NCI-H2227 (cell line): Measurements from ENCODE around the gene AGBL1.

ENCODE experiments used
- DNase-seq: peaks from one replicate; lab custom pipeline; 2025; ENCODE audit not compliant: unreplicated experiment; lab: John Stamatoyannopoulos, UW

Gene AGBL1

DNA sequence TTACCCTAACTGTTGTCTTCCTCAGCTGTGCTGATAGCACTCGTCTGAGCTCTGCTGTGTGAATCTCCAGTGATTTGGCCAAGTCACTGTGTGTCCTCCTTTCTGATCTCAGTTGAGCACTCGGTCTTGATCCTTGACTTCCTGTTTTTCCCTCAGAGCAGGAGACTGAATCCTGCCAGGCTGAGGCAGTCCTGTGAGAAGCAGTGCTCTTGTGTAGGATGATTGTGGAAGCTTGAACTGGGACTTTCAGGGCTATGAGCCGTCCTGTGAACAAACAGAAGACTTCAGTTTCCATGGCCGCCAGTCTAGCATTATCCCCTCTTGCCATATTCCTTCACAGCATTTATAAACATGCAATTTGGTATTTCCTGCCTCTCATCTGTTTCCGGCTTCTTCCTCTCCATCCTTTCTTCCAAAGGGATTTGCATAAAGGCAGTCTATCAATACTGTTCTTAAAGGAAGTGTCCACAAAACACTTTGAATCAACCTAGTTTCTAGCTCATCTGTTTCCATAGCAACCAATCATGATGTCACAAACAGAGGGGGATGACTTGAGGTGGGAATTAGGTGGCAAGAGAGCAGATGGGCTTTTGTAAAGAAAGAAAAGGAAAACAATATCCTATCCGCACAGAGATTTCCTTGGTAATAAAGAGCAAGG lies 237.2 kb downstream of the AGBL1 start:
- no peak for DNase-seq

DNA sequence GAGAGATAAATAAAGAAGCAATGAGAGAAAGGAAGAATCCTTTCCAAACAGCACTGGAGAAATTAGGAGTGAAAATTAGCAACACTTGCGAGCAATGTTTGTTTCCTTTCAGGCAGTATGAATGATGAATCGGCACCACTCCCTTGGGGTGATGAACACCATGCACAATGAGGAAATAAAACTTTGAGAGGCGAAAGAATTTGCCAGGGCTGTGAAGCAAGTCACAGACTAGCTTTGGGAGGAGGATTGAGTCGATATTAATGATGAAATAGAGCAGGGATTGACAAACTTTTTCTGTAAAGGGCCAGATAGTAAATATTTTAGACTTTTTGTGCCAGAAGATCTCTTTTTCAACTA lies 237.7 kb downstream of the AGBL1 start:
- DNase-seq: no peak

DNA sequence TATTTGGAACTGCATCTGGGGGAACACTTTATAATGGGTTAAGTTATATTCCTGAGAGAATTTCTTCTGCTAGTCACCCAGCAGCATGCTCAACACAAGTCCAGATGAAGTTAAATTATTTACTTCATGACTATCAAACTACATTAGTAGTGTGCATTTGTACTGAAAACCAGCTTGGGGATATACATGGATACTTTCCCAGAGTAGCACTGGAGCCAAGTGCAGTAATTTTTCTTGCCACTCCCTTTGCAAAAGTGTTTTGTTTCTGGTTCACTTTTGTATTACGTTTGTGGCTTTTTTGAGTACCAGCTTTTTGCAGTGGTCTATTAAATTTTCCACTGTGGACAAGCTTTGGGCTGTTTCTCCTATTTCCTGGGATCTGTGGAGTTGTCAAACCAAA lies 243.0 kb downstream of the AGBL1 start:
- DNase-seq: no peak

DNA sequence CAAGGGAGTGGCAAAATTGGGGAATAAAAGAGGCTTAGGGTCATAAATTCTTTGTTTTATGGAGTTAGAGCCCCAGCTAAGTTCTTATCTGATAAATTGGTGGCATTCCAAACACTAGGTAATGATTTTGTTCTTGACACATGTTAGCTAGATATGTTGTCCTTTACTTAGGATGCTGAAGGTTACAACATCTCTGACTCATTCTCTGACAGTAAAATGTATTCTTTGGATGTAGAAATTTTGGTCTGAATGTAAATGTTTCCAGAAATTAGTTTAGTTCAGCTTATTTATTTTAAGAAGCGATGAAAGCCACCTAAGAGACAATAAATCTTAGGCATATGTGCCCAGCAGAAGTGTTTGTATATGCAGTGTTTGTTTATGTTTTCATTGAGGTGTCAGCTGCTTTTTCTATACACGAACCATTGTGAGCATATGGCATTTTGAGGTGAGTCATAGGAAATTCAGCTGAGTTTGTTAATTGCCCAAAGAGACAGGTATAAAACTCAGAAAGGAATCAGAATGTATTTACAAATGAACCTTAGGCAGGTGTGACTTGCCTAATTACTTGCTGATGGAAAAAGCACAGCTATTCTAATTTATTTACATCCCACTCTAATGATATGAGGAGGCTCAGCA lies 247.7 kb downstream of the AGBL1 start:
- DNase-seq: no peak

DNA sequence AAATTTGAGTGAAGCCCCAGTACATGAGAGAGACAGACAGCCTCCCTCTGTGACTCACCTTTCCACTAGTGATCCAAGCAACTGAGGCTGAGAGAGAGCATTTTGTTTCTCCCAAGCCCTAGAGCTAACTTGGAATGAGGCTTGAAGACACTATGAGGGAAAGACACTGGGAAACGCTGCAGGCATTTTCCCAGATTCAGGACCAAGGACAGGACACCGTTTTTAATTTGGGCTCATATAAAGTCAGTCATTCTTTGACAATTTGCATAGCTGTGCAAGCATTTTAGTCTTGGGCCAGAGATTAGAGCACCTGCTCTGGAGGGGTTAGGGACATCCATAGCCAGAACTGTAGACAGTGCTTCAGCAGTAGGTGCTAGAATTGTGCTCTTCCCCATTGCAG lies 249.0 kb downstream of the AGBL1 start:
- DNase-seq: no peak

DNA sequence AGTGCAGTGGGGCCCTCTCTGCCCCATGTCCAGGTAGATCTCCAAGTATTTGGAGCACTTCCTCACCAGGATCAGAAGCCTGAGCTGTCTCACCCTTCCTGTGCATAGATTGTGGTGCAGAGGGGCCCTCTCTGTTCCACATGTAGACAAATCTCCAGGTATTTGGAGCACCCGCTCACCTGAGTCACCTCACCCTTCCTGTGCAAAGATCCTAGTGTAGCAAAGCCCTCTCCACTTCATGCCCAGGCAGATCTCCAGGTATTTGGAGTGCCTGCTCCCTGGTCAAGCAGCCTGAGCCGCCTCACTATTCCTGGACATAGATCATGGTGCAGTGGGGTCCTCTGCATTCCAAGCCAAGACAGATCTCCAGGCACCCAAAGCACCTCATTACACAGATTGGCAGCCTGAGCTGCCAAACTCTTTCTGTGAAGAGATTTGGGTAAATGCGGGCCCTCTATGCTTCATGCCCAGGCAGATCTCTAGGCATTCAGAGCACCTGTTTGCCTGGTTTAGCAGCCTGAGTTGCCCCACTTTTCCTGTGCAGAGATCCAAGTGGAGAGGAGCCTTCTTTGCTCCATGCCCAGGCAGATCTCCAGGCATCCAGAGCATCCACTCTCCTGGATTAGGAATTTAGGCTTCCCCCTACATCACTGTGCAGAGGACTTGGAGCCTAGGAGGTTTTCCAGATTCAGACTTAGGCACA lies 249.8 kb downstream of the AGBL1 start:
- no peak for DNase-seq

DNA sequence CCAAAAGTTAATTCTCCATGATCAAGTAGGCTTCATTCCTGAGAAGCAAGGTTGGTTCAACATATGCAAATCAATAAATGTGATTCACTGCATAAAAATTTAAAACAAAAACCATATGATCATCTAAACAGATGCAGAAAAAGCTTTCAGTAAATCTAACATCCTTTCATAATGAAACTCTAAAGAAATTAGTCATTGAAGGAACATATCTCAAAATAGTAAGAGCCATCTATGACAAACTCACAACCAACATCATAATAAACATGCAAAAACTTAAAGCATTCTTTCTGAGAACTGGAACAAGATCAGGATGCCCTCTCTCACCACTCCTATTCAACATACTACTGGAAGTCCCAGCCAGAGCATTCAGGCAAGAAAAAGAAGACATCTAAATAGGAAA lies 254.1 kb downstream of the AGBL1 start:
- no peak for DNase-seq

DNA sequence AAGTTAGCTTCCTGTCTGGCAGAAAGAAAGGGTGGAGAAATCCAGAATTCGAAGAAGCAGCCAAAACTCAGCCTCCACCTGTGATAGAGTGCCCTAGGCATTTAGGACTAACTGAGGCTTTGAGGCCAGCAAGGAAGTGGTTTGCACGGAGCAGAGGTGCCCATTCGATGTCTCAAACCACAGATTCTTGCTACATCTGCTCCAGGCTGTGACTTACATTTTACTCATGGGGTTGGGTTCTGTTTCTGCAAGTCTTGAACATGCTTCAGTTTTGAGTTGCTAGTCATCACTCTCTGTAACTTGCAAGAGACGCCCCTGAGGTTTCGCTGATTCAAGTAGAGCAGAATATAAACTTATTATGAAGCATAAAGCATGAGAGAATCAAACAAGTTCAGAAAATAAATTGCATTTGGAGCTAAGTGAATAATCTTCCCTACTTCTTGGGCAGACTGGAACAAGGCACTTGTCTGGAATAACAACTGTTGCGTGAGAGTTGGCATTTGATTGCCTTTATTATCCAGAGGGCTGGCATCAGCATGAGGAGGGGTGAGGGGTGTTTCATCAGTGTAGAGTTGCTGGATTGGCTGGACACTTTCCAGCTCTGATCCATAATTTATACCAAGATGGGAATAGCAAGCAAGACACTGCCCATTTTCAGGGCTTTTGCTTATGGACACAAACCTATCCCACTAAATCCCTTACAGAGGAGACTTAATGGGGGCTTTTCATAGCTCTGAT lies 256.5 kb downstream of the AGBL1 start:
- DNase-seq: no peak

DNA sequence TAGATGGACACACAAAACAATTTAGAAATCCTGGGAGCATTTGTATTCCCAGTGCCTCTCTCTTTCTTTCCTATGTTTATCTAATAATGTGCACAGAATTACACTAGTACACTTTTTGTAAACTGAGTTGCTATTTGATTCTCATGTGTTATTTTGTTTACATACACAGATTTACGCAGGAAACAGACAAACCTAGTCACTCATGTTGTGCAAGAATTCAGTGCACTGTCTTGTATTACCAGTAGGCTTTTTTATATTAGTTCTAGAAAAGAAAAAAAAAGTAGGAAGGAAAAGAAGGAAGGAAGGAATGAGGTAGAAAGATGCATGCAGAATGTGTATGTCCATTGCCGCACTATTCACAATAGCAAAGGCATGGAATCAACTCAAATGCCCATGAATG lies 257.4 kb downstream of the AGBL1 start:
- no peak for DNase-seq

DNA sequence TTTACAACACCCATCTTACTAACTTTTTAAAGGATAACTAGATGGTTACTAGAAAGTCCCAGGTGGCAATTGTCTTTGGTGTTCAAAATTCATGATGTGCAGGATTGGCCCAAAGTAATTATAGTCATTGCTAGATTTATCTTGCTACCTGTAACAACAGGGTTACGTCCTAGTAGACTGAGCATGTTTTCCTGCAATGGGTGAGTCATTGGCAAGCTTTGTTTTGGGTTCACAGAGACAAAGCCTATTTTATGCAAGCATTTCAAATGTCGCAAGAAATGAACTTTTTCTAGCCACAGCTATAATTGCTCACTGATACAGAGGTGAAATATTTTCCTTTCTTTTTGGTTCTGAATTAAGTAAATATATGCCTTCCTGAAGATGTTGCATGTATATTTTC lies 267.6 kb downstream of the AGBL1 start:
- DNase-seq: no peak

DNA sequence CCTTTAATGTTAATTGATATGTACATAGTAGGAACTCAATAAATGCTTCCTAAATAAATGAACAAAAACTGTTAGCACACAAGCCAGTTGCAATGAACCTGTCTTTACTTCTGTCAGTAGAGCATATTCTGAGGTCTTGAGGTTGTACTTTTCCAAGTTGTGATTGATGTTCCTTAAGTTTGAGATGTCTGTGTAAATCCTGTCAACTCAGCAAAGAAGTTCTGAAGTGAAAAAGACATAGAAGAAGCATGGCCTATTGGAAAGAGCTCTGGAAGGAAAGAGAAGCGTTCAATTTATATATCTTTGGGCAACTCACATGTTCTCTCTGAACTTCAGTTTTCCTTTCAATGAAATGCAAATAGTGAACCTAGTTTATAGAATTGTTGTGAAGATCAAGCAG lies 269.9 kb downstream of the AGBL1 start:
- DNase-seq: no peak

DNA sequence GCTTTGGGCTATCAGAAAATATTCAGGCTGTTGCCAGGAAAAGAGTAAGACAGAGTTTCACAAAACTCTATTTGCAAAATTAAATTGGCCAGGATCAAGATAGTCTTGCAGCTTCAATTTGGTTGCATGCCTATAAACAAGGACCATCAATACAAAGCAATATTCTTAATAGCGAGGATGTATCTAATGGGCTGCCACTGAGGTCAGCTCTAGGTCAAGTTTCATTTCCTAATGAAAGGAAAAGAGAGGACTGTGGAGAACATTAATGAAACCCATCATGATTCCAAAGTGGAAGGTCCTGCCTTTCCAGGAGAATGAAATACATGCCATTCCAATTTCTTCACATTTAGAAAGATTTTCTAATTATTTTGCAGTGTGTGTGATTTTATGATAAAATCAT lies 273.5 kb downstream of the AGBL1 start:
- DNase-seq: no peak

DNA sequence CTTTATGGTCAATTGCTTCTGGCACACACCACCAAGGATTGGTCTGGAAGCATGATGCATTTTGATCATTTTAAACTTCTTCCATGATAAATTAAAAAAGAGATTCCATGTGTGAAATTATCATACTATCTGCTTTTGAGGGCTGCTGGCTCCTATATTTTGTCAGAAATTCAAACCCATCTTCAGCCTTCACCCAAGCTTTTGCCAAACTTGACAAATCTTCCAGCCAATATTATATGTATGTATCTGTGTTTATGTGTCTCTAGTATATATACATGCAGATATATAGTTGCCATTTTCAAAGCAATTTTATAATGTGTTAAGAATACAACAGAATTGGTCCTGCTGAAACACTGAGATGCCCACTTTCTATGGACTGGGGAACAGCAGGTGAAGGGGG lies 275.7 kb downstream of the AGBL1 start:
- DNase-seq: no peak

DNA sequence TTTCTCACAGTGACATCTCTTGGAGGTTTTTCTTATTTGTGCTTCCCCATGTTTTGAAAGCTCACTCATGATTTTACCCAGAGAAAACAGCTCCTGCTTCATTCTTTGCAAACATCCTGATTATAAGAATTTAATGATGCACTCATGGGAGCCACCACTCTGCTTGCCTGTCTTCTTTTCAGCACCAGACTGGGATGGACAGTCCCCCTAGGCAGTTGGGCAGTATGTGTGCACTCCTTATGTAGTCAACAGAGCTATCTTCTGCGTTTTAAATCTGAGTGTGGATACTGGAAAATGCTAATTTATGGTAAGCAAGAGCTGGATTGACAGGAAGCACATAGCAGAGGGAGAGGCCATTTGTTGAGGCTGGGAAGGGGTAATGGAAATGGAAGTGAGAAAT lies 276.1 kb downstream of the AGBL1 start:
- DNase-seq: no peak

DNA sequence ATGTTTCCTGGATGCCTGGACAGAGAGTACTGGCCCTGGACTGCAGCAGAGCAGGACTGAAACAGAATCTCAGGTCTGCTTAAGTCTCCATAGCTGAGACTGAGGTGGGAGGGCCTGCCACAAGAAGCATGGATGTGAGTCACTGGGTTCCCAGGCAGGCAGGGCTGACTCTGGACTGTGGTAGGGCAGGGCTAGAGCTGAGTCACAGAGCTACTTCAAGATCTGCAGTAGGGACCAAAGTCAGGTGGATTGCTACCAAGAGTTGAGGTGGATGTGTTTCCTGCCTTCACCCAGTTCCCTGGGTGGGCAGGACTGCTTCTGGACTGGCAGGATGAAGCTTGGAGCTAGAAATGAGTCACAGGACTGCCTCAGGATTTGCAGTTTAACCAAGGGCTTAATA lies 282.9 kb downstream of the AGBL1 start:
- no peak for DNase-seq

DNA sequence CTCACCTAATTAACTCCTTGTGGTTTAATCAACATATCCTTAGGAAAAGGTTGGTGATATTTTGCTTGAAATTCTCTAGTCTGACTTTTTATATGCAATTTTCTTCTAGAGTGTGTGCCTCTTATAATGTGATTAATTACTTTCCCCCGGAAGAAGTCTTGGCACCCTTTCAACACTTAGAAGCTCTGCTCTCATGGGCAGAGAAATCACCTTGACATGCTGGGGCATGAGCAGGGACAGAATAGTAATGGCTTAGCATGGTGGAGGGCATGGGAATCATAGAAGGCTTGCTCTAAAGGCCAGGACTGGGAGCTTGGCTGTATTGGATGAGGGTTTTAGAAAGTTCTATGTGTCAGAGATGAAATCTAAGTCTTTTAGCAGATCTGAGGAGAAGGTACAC lies 293.5 kb downstream of the AGBL1 start:
- no peak for DNase-seq

DNA sequence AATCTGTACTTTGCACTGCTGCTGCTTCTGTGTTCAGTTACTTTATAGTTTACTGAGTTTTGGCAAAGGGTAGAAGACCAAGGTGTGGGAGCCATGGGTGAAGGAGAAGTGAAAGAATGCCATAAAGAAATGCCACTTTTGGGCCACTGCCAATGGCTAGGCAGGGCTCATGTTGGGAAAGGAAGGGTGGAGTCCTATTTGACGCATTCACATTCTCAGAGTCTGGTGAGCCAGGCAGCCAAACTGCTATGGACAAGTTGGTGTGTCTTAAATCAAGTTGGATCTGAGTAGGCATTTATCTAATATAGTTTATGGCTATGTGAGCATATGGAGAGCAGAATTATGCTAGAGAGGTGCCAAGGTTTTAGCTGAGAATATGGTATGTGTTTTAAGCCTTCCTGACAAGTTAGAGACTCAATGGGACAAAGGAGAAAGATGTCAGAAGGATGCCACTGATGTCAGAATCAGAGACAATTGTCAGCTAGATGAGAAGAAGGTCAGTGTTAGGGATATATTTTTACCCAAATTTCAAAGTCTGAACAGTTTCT lies 296.1 kb downstream of the AGBL1 start:
- DNase-seq: no peak

DNA sequence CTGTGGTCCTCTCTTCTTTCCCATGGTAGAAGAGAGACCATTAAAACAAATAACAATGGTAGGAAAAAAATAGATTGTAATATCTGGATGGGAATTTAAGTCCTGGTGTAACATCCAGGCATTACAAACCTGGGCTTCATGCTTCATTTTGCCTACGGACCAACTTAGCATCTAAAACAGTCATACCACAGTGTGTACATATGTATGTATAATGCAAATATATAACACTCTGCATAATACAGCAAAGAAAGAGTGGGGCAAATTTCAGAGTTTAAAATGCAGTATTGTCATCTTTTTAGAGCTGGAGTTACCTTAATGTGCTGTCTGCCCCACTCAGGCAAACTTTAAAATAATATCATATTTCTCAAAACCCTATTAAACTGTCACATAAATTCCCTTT lies 298.2 kb downstream of the AGBL1 start:
- DNase-seq: no peak

DNA sequence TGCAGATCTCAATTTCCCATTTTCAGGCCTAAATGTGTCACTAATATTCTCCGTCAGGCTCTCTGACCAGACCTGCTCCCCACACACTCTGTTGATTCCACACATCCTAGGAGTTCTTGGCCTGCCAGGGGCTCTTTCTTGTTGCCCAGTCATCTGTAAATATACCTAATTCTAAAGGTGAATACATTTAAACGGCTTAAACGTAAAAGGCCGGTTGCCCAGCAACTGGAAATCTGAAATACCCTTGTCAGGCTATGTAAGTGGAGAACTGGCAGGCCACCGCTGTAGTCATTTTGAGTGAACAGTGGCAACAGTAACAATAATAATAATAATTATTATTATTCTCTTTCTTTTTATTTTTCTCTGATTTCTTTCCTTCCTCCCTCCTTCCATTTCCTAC lies 302.7 kb downstream of the AGBL1 start:
- no peak for DNase-seq

DNA sequence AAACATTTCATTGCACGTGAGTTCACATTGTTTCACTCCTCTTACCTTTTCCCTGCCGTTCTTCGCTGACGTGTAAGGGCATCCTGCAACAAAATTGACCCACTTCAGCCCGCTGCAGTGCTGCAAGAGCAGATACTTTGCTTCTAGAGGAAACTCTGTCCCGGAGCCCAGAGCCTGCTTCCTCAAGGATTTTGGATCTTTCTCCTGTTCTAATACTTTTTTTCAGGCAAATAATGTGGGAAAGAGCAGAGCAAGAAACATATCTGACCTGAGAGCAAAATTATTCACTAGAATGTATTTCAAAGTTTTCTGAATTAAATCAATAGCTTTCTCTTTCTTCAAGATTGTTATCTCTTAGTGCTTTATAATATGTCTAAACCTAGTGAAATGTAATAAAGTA lies 303.9 kb downstream of the AGBL1 start:
- no peak for DNase-seq

DNA sequence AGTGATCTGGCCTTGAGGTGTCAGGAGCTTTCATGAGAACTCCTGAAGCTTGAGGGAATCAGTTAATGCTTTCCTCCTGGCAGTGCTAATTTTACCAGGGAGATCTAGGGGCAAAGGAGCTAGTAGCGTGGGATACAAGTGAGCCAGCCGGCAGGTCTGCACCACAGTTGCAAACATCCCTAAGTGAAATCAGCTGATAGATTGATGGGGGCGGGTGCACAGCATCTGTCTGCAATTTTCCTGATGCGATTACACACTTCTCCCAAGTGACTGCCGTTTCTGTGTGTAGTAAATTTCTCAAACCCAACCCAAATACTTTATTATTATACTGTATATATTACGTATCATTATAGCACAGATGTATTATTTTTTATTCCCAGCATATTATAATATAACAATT lies 304.5 kb downstream of the AGBL1 start:
- no peak for DNase-seq

DNA sequence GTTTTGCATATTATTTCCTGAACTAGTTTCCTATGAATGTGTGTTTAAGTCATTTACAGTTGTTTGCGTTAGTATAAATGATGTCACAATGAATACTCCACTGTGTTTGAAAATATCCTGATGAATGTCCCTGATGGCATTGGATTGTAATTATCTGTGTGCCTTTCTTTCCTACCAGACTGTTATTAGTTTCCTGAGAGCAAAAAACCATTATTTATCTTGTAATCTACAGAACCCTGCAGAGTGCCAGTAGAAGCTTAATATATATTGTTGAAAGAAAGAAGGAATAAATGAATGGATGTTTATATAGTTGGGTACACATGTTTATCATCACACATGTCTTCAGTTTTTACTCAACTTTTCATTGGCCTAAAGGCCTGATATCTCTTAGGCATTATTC lies 312.6 kb downstream of the AGBL1 start:
- DNase-seq: no peak
